ENCODE data around the gene DNAH9. TPM values are rescaled to one million over a fixed set of nuclear protein-coding genes. Genes with fewer than 3 reads are reported as not detected.

The DNAH9 gene
- total RNA-seq, 4 donors from 2014 or later = 0.13 to 0.19 TPM; not detected in 2

- Histone ChIP-seq H3K27me3 (no peaks in the 10 kb centered on the region), H3K4me1 (no peaks in the 10 kb centered on the region), H3K4me3 (no peak overlapping the region), H3K9me3 (no peaks in the 10 kb centered on the region), H3K36me3 (no peaks in the 10 kb centered on the region), H3K27ac (no peak overlapping the region)
- no peak for DNase-seq
- TF ChIP-seq POLR2A (IDR thresholded peaks at IDR 0.05) = no peak
- no peak for TF ChIP-seq CTCF (IDR thresholded peaks at IDR 0.05)
Measured at GRCh38 chr17:11805952-11806351, 207.7 kb downstream of the DNAH9 start.

GRCh38 chr17:11807606-11808005 lies 209.3 kb downstream of the DNAH9 start:
- no peaks in the 10 kb centered on the region for H3K9me3 ChIP-seq
- no peaks in the 10 kb centered on the region for H3K27me3 ChIP-seq
- DNase-seq = no peak
- TF ChIP-seq POLR2A (IDR thresholded peaks at IDR 0.05) = no peak
- no peak for TF ChIP-seq CTCF (IDR thresholded peaks at IDR 0.05)
- no peak overlapping the region for H3K27ac ChIP-seq
- no peaks in the 10 kb centered on the region for H3K4me1 ChIP-seq
- H3K4me3 ChIP-seq = no peak overlapping the region
- H3K36me3 ChIP-seq = no peaks in the 10 kb centered on the region

- Histone ChIP-seq H3K4me3 (no peak overlapping the region), H3K27ac (no peak overlapping the region), H3K36me3 (no peaks in the 10 kb centered on the region), H3K4me1 (no peaks in the 10 kb centered on the region), H3K9me3 (no peaks in the 10 kb centered on the region), H3K27me3 (no peaks in the 10 kb centered on the region)
- TF ChIP-seq CTCF (IDR thresholded peaks at IDR 0.05) = no peak
- no peak for TF ChIP-seq POLR2A (IDR thresholded peaks at IDR 0.05)
- no peak for DNase-seq
Measured at GRCh38 chr17:11813278-11813677, 215.0 kb downstream of the DNAH9 start.

GRCh38 chr17:11813871-11814270 lies 215.6 kb downstream of the DNAH9 start:
- no peak for DNase-seq
- no peaks in the 10 kb centered on the region for H3K9me3 ChIP-seq
- H3K36me3 ChIP-seq = no peaks in the 10 kb centered on the region
- no peaks in the 10 kb centered on the region for H3K4me1 ChIP-seq
- H3K27ac ChIP-seq = no peak overlapping the region
- no peaks in the 10 kb centered on the region for H3K27me3 ChIP-seq
- H3K4me3 ChIP-seq = no peak overlapping the region
- TF ChIP-seq POLR2A (IDR thresholded peaks at IDR 0.05) (no peak), CTCF (IDR thresholded peaks at IDR 0.05) (no peak)

GRCh38 chr17:11814655-11815262 lies 216.5 kb downstream of the DNAH9 start:
- Histone ChIP-seq H3K4me3 (no peak overlapping the region), H3K36me3 (no peaks in the 10 kb centered on the region), H3K9me3 (no peaks in the 10 kb centered on the region), H3K27ac (no peak overlapping the region), H3K4me1 (no peaks in the 10 kb centered on the region), H3K27me3 (no peaks in the 10 kb centered on the region)
- DNase-seq = no peak
- no peak for TF ChIP-seq CTCF (IDR thresholded peaks at IDR 0.05)
- TF ChIP-seq POLR2A (IDR thresholded peaks at IDR 0.05) = no peak

- no peaks in the 10 kb centered on the region for H3K27me3 ChIP-seq
- TF ChIP-seq CTCF (IDR thresholded peaks at IDR 0.05) = no peak
- no peaks in the 10 kb centered on the region for H3K4me1 ChIP-seq
- H3K36me3 ChIP-seq = no peaks in the 10 kb centered on the region
- H3K9me3 ChIP-seq = no peaks in the 10 kb centered on the region
- DNase-seq = no peak
- no peak overlapping the region for H3K27ac ChIP-seq
- no peak overlapping the region for H3K4me3 ChIP-seq
Measured at GRCh38 chr17:11816409-11816808, 218.1 kb downstream of the DNAH9 start.

Data from Peyer's patch (tissue), 4 donors.